Measurements from ENCODE around the gene RACGAP1. TPM values are rescaled to one million over a fixed set of nuclear protein-coding genes. Genes with fewer than 3 reads are reported as not detected.

Gene RACGAP1
- total and polyA plus RNA-seq, 2 of the 4 experiments (the other 2 are of a cell fraction): 37.9 to 110 TPM

DNA sequence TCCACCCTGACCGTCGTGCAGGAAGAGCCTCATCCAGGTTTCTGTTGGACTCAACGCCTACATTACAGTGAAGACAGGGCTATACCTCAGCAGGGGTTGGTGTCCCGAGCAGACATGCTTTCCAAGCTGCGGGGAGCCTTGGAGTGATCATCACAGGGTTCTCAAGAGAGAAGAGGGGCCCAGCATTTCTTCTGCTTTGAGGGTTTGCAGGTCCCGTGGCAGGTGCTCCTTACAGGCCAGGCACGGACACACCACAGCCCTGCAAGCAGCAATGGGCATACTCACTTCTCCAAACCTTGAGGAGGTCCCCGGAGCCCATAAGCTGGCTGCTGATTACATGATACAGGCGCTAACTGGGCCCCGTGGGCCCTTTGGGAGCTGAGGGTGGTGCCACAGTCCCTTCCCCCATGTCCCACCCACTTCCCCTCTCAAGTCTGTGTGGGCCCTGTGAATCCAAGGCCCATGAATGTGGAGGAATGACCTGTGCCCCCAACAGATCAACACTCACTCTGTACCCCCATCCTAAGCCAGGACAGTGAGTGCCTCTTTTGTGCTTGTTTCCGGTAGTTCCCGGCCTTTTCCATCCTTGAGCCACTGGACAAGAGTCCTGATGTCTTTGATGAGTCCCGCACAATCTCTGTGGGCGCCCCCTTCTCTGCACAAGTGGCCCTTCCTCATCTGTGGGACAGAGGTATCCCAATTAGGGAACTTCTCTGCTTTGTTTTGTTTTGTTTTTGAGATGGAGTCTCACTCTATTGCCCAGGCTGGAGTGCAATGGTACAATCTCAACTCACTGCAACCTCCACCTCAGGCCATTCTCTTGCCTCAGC is 73.7 kb downstream of the RACGAP1 start:
- dilution Hi-C loops (cut with HindIII; ENCODE audit: low sequenced_read_pairs, unreplicated experiment) (no loop called here), intact Hi-C loops (cut with micrococcal nuclease) (no loop called here), in situ Hi-C loops (cut with MboI; ENCODE audit: low sequenced_read_pairs) (loop anchor here (5.0 kb wide), 1 partner anchor 84 kb away; no protein-coding TSS in a partner anchor)
- Histone ChIP-seq H3K56ac (ENCODE audit: extremely low read depth, insufficient read depth, low read length) (no peak overlapping the region), H2BK15ac (ENCODE audit: low read depth, low read length) (no peak overlapping the region), H2AK5ac (ENCODE audit: low read depth, low read length) (no peak overlapping the region), H4K91ac (ENCODE audit: insufficient read depth, low read depth, low read length) (no peak overlapping the region), H3K4me3 (ENCODE audit: insufficient read depth, low read depth, low read length) (no peak overlapping the region), H2AK9ac (replicated peaks; ENCODE audit: low read depth, low read length, poor library complexity) (no peak overlapping the region), H3K9me3 (ENCODE audit: control insufficient read depth, insufficient read depth, low read length) (no peaks in the 10 kb centered on the region; the same call in 1 of the 2 replicates), H3K4me2 (ENCODE audit: low read depth, low read length) (no peak overlapping the region), H3K4ac (ENCODE audit: low read depth, low read length) (no peak overlapping the region), H4K20me1 (ENCODE audit: insufficient read depth, low read length) (no peaks in the 10 kb centered on the region), H3K9ac (ENCODE audit: low read depth, low read length) (no peak overlapping the region), H2BK20ac (ENCODE audit: low read depth, low read length) (no peak overlapping the region), H3K23ac (ENCODE audit: low read depth, low read length) (no peak overlapping the region), H4K8ac (ENCODE audit: low read depth in 2 of 2, low read length in 2 of 2) (no peak overlapping the region), H3K27ac (ENCODE audit: insufficient read depth, low read length) (no peak overlapping the region), H3K79me1 (ENCODE audit: low read depth in 1 of 2, low read length in 2 of 2) (no peaks in the 10 kb centered on the region), H3K4me1 (ENCODE audit: control insufficient read depth, insufficient read depth, low read length) (no peaks in the 10 kb centered on the region), H3K14ac (replicated peaks; ENCODE audit: low read depth, low read length) (no peak overlapping the region), H4K5ac (ENCODE audit: low read depth, low read length) (no peak overlapping the region), H2BK120ac (ENCODE audit: low read depth, low read length) (no peak overlapping the region), H2BK5ac (ENCODE audit: low read depth, low read length, poor library complexity, severe bottlenecking) (no peak overlapping the region), H2AFZ (replicated peaks; ENCODE audit: low read length, poor library complexity) (peak overlapping the region; percentile 21), H3K27me3 (ENCODE audit: control insufficient read depth, insufficient read depth, low read length) (peaks cover 64% of the 10 kb centered on the region), H3K18ac (ENCODE audit: low read depth, low read length) (no peak overlapping the region), H3K9me1 (ENCODE audit: insufficient read depth, low read length) (no peaks in the 10 kb centered on the region), H3K36me3 (ENCODE audit: control insufficient read depth, insufficient read depth, low read length) (no peaks in the 10 kb centered on the region)
- no peak for ATAC-seq (ENCODE audit: low read depth)
- TF ChIP-seq RCOR1 (IDR thresholded peaks at IDR 0.05; ENCODE audit: insufficient replicate concordance, low read length) (no peak), RAD21 (IDR thresholded peaks at IDR 0.05; ENCODE audit: low read length) (no peak), SMC3 (IDR thresholded peaks at IDR 0.05; ENCODE audit: low read depth, low read length) (no peak), MAFK (IDR thresholded peaks at IDR 0.05; ENCODE audit: low read depth, low read length) (no peak), ELK1 (IDR thresholded peaks at IDR 0.05; ENCODE audit: borderline replicate concordance, low read depth, low read length) (no peak), BHLHE40 (IDR thresholded peaks at IDR 0.05; ENCODE audit: low read depth, low read length) (no peak), NFE2L2 (IDR thresholded peaks at IDR 0.05; ENCODE audit: low read depth, low read length) (no peak), FOS (IDR thresholded peaks at IDR 0.05; ENCODE audit: low read depth, low read length) (no peak)
- TF ChIP-seq, protein P1, sequence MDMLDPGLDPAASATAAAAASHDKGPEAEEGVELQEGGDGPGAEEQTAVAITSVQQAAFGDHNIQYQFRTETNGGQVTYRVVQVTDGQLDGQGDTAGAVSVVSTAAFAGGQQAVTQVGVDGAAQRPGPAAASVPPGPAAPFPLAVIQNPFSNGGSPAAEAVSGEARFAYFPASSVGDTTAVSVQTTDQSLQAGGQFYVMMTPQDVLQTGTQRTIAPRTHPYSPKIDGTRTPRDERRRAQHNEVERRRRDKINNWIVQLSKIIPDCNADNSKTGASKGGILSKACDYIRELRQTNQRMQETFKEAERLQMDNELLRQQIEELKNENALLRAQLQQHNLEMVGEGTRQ (IDR thresholded peaks at IDR 0.05; ENCODE audit: low read depth, low read length): no peak
- TF ChIP-seq, protein P2, sequence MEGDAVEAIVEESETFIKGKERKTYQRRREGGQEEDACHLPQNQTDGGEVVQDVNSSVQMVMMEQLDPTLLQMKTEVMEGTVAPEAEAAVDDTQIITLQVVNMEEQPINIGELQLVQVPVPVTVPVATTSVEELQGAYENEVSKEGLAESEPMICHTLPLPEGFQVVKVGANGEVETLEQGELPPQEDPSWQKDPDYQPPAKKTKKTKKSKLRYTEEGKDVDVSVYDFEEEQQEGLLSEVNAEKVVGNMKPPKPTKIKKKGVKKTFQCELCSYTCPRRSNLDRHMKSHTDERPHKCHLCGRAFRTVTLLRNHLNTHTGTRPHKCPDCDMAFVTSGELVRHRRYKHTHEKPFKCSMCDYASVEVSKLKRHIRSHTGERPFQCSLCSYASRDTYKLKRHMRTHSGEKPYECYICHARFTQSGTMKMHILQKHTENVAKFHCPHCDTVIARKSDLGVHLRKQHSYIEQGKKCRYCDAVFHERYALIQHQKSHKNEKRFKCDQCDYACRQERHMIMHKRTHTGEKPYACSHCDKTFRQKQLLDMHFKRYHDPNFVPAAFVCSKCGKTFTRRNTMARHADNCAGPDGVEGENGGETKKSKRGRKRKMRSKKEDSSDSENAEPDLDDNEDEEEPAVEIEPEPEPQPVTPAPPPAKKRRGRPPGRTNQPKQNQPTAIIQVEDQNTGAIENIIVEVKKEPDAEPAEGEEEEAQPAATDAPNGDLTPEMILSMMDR (conservative IDR thresholded peaks at IDR 0.05; ENCODE audit: low read depth, low read length): no peak
- WGBS, 2 experiments (ENCODE audit: extremely low coverage in 2 of 2, insufficient read length in 1 of 2): 67% methylated on average over 5 of the region's 14 CpGs; no CpG with 5 or more reads in 1 of the 2 experiments
- BruUV-seq (replicated peaks): no TSS peak
- DNase-seq: no peak
- POLR2A ChIA-PET (ENCODE audit: unreplicated experiment): no interaction called here
- CTCF ChIA-PET: no interaction called here

Measured in IMR-90 (cell line).